ENCODE measurements around the gene COL8A2. TPM values are rescaled to one million over a fixed set of nuclear protein-coding genes. Genes with fewer than 3 reads are reported as not detected.

Gene COL8A2
- total RNA-seq, 2 experiments from 2014 or later = 1.8 to 1.9 TPM

DNA sequence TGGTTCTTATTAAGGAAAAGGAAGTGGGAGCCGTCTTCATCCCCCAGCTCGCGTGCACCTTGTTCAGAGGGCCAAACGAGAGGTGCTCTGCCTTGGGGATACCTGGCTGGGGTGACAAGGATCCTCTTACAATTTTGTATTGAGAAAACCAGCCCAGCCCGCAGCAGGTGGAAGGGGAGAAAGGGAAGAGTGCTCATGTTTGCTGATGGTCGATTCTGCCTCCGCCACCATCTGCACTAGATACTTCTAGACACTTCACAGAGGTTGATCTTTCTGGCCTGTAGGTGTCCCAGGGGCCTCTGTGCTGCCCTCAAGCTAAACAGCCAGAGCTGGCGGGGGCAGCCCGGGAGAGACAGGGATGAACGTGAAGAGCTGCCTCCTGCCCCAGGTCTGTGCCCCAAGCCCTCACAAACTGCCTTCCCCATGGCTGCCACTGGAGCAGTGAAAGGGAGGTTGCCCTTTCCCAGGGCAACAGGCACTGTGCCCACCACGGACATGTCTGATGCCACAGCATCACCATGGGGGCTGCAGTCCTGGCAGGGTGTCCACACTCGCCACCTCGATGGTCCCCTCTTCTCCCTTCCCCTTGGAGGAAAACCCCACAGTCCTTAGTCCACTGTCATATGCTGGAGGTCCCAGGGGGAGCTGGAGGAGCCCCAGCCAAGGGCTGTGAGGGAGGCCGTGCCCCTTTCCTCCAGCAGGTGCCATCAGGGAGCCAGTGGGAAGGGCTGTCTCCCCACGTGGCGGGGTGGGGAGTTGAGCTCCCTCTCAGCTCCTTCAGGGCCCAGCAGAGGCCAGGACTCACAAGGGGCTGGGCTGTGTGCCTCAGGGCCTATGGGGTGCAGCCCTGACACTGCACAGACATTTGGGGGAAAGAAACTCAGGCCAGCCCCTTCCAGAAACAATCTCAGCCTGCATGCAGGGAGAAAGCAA, 28.3 kb downstream of the COL8A2 start:
- Mint-ChIP-seq H3K27me3 (no peaks in the 10 kb centered on the region), H3K4me1 (peaks cover 5% of the 10 kb centered on the region), H3K4me3 (no peak overlapping the region), H3K27ac (no peak overlapping the region), H3K9me3 (no peaks in the 10 kb centered on the region), H3K36me3 (peaks cover 12% of the 10 kb centered on the region)
- no peak for DNase-seq

DNA sequence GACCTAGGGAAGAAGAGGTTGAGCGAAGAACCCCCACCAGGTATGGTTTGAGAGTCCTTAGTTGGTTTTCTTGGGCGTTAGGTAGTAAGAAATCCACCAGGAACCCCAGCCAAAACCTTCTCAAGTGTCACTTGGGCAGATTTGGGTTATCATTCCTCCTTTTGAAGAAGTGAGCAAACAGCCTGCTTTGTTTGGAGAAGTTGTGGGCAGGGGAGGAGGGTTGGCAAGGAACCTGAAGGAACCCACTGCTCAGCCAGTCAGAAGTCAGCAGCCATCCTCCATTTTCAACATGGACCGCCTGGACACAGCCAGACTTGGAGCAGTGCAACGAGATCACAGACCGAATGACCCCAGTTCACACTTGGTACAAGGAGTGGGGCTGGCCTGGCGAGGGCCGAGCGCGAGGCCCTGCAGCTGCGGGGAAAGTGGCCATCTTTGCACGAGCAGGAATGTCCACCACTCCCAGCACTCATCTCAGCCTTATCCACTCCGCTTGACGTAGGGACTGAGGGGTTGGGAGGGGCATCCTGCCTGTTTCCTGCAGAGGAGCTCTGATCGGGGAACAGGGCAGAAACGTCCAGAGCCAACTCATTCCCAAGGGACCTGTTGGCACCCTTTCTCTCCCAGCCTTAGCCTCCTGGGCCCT, 29.1 kb downstream of the COL8A2 start:
- H3K4me1 Mint-ChIP-seq = peaks cover 9% of the 10 kb centered on the region
- H3K9me3 Mint-ChIP-seq = no peaks in the 10 kb centered on the region
- no peak overlapping the region for H3K4me3 Mint-ChIP-seq
- no peaks in the 10 kb centered on the region for H3K27me3 Mint-ChIP-seq
- no peak overlapping the region for H3K27ac Mint-ChIP-seq
- no peak for DNase-seq
- H3K36me3 Mint-ChIP-seq = peaks cover 13% of the 10 kb centered on the region

GRCh38 chr1:36094621-36095061, 30.4 kb downstream of the COL8A2 start:
- Mint-ChIP-seq H3K4me3 (no peak overlapping the region), H3K27ac (no peak overlapping the region), H3K27me3 (no peaks in the 10 kb centered on the region), H3K4me1 (peaks cover 12% of the 10 kb centered on the region), H3K36me3 (peaks cover 18% of the 10 kb centered on the region), H3K9me3 (no peaks in the 10 kb centered on the region)
- no peak for DNase-seq

- peak overlapping the region; percentile 63 for H3K27ac Mint-ChIP-seq
- H3K36me3 Mint-ChIP-seq = peaks cover 22% of the 10 kb centered on the region
- no peak overlapping the region for H3K4me3 Mint-ChIP-seq
These were observed 31.1 kb downstream of the COL8A2 start for GRCh38 chr1:36093929-36094328.

GRCh38 chr1:36093226-36093625, 31.8 kb downstream of the COL8A2 start:
- H3K4me3 Mint-ChIP-seq = no peak overlapping the region
- no peaks in the 10 kb centered on the region for H3K9me3 Mint-ChIP-seq
- peaks cover 16% of the 10 kb centered on the region for H3K4me1 Mint-ChIP-seq
- DNase-seq = no peak
- peaks cover 22% of the 10 kb centered on the region for H3K36me3 Mint-ChIP-seq
- no peaks in the 10 kb centered on the region for H3K27me3 Mint-ChIP-seq
- H3K27ac Mint-ChIP-seq = no peak overlapping the region

More at GRCh38 chr1:36093929-36094328, 31.1 kb downstream of the COL8A2 start:
- no peak for DNase-seq
- H3K27me3 Mint-ChIP-seq = no peaks in the 10 kb centered on the region
- H3K9me3 Mint-ChIP-seq = no peaks in the 10 kb centered on the region
- peaks cover 16% of the 10 kb centered on the region for H3K4me1 Mint-ChIP-seq

GRCh38 chr1:36092798-36093185, 32.2 kb downstream of the COL8A2 start:
- Mint-ChIP-seq H3K4me3 (no peak overlapping the region), H3K27me3 (no peaks in the 10 kb centered on the region), H3K9me3 (no peaks in the 10 kb centered on the region), H3K36me3 (peaks cover 22% of the 10 kb centered on the region), H3K27ac (no peak overlapping the region), H3K4me1 (peaks cover 16% of the 10 kb centered on the region)
- DNase-seq = no peak

- no peaks in the 10 kb centered on the region for H3K9me3 Mint-ChIP-seq
- H3K27ac Mint-ChIP-seq = no peak overlapping the region
- no peak overlapping the region for H3K4me3 Mint-ChIP-seq
- H3K27me3 Mint-ChIP-seq = no peaks in the 10 kb centered on the region
- peaks cover 16% of the 10 kb centered on the region for H3K4me1 Mint-ChIP-seq
- no peak for DNase-seq
- peaks cover 22% of the 10 kb centered on the region for H3K36me3 Mint-ChIP-seq
These were observed 32.7 kb downstream of the COL8A2 start for GRCh38 chr1:36092166-36092797.

GRCh38 chr1:36091698-36092097, 33.3 kb downstream of the COL8A2 start:
- no peak for DNase-seq
- Mint-ChIP-seq H3K4me3 (no peak overlapping the region), H3K27me3 (no peaks in the 10 kb centered on the region), H3K36me3 (peaks cover 22% of the 10 kb centered on the region), H3K27ac (peak overlapping the region; percentile 56), H3K4me1 (peaks cover 16% of the 10 kb centered on the region), H3K9me3 (no peaks in the 10 kb centered on the region)

GRCh38 chr1:36091141-36091540, 33.9 kb downstream of the COL8A2 start:
- Mint-ChIP-seq H3K27ac (no peak overlapping the region), H3K36me3 (peaks cover 22% of the 10 kb centered on the region), H3K27me3 (peaks cover 3% of the 10 kb centered on the region)

GRCh38 chr1:36089393-36090121, 35.5 kb downstream of the COL8A2 start:
- Mint-ChIP-seq H3K27ac (peak overlapping the region; percentile 88), H3K4me1 (peaks cover 16% of the 10 kb centered on the region), H3K9me3 (no peaks in the 10 kb centered on the region), H3K36me3 (peaks cover 18% of the 10 kb centered on the region), H3K27me3 (peaks cover 18% of the 10 kb centered on the region), H3K4me3 (peak overlapping the region; percentile 99)
- no peak for DNase-seq

More at GRCh38 chr1:36091141-36091540, 33.9 kb downstream of the COL8A2 start:
- Mint-ChIP-seq H3K9me3 (no peaks in the 10 kb centered on the region), H3K4me3 (no peak overlapping the region), H3K4me1 (peaks cover 16% of the 10 kb centered on the region)
- DNase-seq = no peak

- Mint-ChIP-seq H3K9me3 (no peaks in the 10 kb centered on the region), H3K27me3 (peaks cover 25% of the 10 kb centered on the region)
These were observed 36.2 kb downstream of the COL8A2 start, which contains the start of gene ADPRS for GRCh38 chr1:36088577-36089392. ADPRS (plus strand) TSS chr1:36088892; CDS start chr1:36088905, 13 bp downstream.

GRCh38 chr1:36088265-36088576, 36.8 kb downstream of the COL8A2 start:
- H3K27ac Mint-ChIP-seq = no peak overlapping the region

More at GRCh38 chr1:36088577-36089392, 36.2 kb downstream of the COL8A2 start, which contains the start of gene ADPRS:
- Mint-ChIP-seq H3K4me1 (peaks cover 16% of the 10 kb centered on the region), H3K27ac (peak within 1 kb of the TSS; percentile 88), H3K4me3 (peak within 1 kb of the TSS; percentile 99), H3K36me3 (peaks cover 18% of the 10 kb centered on the region)
- peak; percentile 93 for DNase-seq

DNA sequence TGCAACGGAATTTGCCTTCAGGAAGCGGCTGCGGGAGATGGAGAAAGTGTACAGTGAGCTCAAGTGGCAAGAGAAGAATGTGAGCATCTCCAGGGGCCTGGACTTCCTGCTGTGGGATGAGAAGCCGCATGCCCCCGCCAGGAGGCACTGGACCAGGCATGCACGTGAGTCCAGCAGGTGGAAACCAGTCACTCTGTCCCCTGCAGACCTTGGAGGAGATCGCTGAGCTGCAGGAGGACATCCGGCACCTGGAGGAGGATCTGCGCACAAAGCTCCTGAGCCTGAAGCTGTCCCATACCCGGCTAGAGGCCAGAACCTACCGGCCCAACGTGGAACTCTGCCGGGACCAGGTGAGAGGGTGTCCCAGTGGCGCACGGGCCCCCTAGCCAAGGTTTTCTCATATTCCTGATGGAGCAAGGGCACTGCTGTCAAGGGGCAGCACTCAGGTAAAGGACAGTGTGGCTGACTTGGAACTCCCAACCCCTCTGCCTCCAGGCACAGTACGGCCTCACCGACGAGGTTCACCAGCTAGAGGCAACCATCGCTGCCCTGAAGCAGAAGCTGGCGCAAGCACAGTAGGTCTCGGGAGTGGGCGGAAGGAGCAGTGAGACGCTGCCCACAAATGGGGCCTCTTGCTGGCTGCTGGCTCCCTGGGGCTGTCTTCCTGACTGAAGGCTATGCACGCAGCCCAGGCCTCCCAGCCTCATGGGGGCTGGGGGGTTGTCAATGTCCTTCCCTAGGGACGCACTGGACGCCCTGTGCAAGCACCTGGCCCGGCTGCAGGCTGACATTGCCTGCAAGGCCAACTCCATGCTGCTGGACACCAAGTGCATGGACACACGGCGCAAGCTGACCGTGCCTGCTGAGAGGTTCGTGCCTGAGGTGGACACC, 37.5 kb downstream of the COL8A2 start:
- H3K4me1 Mint-ChIP-seq = peaks cover 14% of the 10 kb centered on the region

More at GRCh38 chr1:36088265-36088576, 36.8 kb downstream of the COL8A2 start:
- peaks cover 16% of the 10 kb centered on the region for H3K4me1 Mint-ChIP-seq
- H3K36me3 Mint-ChIP-seq = peaks cover 18% of the 10 kb centered on the region
- DNase-seq = no peak
- peaks cover 29% of the 10 kb centered on the region for H3K27me3 Mint-ChIP-seq
- no peaks in the 10 kb centered on the region for H3K9me3 Mint-ChIP-seq
- peak overlapping the region; percentile 99 for H3K4me3 Mint-ChIP-seq

More for the DNA sequence above, 37.5 kb downstream of the COL8A2 start:
- Mint-ChIP-seq H3K36me3 (peaks cover 15% of the 10 kb centered on the region), H3K27me3 (peaks cover 37% of the 10 kb centered on the region), H3K9me3 (no peaks in the 10 kb centered on the region), H3K4me3 (peak overlapping the region; percentile 32), H3K27ac (no peak overlapping the region)
- no peak for DNase-seq

Data from activated naive CD8-positive, alpha-beta T cell treated with anti-CD3 and anti-CD28 coated beads for 36 hours (primary cell).